Activated T-helper 2 cell treated with anti-CD3 and anti-CD28 coated beads, Interferon-gamma antibody, Interleukin-2, Interleukin-4, amounts not matched to agents 10 μg/mL and 5 μg/mL and 100 μg/mL, durations not matched to agents 14 hours and 24 hours and 36 hours (primary cell): ENCODE results near the gene CLTCL1. TPM values are rescaled to one million over a fixed set of nuclear protein-coding genes. Genes with fewer than 3 reads are reported as not detected.
"Not testable (repeated sequence)": the region's sequence is repeated elsewhere in the genome, so short reads cannot be mapped to it uniquely, and the experiment has no call there.

Experiments
- DNase-seq: peaks from one replicate; pipeline ENCODE4 v3.0.0; 2021; ENCODE audit warnings: low spot score
- H3K27ac Mint-ChIP-seq: one replicate; pipeline ENCODE4 v1.8.0; 2021; ENCODE audit warnings: mixed read lengths
- H3K27me3 Mint-ChIP-seq: one replicate; pipeline ENCODE4 v1.8.0; 2021; ENCODE audit warnings: low read depth, mixed read lengths
- H3K36me3 Mint-ChIP-seq: one replicate; pipeline ENCODE4 v1.8.0; 2021; ENCODE audit warnings: low read depth, mixed read lengths
- H3K4me1 Mint-ChIP-seq: one replicate; pipeline ENCODE4 v1.8.0; 2021; ENCODE audit warnings: low read depth, mixed read lengths
- H3K4me3 Mint-ChIP-seq: one replicate; pipeline ENCODE4 v1.8.0; 2021; ENCODE audit warnings: low read depth, mild to moderate bottlenecking, moderate library complexity, mixed read lengths
- H3K9me3 Mint-ChIP-seq: one replicate; pipeline ENCODE4 v1.8.0; 2021; ENCODE audit warnings: mixed read lengths
- intact Hi-C: fragments of 100-400 bp; cut with micrococcal nuclease; formaldehyde crosslinking; loops from one replicate; pipeline ENCODE4 v1.15.1; 2023
- total RNA-seq: library from RNA; stranded (reverse); gene quantifications from 2 replicates; pipeline ENCODE4 v1.2.3, GENCODE V29; 2022

The CLTCL1 gene
- total RNA-seq, 1 donor from 2014 or later = 1.5 TPM

DNA sequence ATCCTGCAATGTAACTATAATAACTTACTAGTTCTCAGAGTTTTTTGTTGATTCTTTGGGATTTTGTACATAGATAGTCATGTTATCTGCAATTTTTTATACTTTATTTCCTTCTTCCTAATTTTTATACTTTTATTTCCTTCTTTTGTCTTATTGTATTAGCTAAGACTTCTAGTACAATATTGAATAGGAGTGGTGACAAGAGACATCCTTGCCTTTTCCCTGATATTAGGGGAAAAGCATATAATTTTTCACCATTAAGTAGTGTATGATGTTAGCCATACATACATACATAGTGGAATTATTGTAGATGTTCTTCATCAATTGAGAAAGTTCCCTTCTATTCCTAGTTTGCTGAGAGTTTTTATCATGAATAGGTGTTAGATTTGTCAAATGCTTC lies 27.8 kb upstream of the CLTCL1 start:
- no peaks in the 10 kb centered on the region for H3K4me1 Mint-ChIP-seq
- no peaks in the 10 kb centered on the region for H3K36me3 Mint-ChIP-seq
- H3K4me3 Mint-ChIP-seq = no peak overlapping the region
- DNase-seq = no peak
- H3K27ac Mint-ChIP-seq = no peak overlapping the region
- H3K9me3 Mint-ChIP-seq = peaks cover 19% of the 10 kb centered on the region
- intact Hi-C loops = no loop called here
- peaks cover 1% of the 10 kb centered on the region for H3K27me3 Mint-ChIP-seq

DNA sequence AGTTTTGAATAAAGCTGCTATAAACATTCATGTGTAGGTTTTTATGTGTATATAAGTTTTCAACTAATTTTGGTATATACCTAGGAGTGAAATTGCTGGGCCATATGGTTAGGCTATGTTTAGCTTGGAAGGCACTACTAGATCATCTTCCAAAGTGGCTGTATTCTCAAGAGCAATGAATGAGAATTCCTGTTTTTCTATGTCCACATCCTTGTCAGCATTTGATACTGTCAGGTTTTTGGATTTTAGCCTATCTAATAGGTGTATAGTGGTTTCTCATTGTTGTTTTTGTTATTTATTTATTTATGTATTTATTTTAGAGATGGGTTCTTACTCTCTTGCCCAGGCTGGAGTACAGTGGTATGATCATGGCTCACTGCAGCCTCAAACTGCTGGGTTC lies 26.3 kb upstream of the CLTCL1 start:
- Mint-ChIP-seq H3K27ac (no peak overlapping the region), H3K36me3 (no peaks in the 10 kb centered on the region), H3K4me3 (no peak overlapping the region), H3K9me3 (peaks cover 22% of the 10 kb centered on the region), H3K4me1 (no peaks in the 10 kb centered on the region), H3K27me3 (peaks cover 2% of the 10 kb centered on the region)
- DNase-seq = no peak
- intact Hi-C loops = no loop called here

DNA sequence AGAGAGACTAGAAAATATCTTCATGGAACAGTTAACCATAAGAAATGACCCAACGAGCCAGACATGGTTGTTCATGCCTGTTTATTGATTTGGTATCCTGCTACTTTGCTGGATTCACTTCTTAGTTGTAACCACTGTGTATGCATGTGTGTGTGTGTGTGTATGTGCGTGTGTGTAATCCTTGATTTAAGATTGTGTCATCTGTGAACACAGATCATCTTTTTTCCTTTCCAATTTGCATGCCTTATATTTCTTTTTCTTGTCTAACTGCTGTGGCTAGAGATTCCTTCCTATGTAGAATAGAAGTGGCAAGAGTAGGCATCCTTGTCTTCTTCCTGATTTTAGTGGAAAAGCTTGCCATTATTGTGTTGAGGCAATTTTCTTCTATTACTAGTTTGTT lies 16.4 kb upstream of the CLTCL1 start:
- Mint-ChIP-seq H3K27ac (no peak overlapping the region), H3K27me3 (no peaks in the 10 kb centered on the region), H3K36me3 (no peaks in the 10 kb centered on the region), H3K9me3 (no peaks in the 10 kb centered on the region), H3K4me1 (no peaks in the 10 kb centered on the region), H3K4me3 (no peak overlapping the region)
- DNase-seq = no peak
- intact Hi-C loops = no loop called here

DNA sequence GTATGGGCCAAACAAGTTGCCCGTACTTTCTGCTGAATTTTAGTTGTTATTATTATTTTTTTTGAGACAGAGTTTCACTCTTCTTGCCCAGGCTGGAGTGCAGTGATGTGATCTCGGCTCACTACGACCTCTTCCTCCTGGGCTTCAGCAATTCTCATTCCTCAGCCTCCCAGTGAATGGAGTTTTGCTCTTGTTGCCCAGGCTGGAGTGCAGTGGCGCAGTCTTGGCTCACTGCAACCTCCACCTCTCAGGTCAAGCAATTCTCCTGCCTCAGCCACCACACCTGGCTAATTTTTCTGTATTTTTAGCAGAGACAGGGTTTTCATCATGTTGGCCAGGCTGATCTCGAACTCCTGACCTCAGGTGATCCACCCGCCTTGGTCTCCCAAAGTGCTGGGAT lies 15.0 kb upstream of the CLTCL1 start:
- H3K4me3 Mint-ChIP-seq, H3K27ac Mint-ChIP-seq, intact Hi-C loops: not testable (repeated sequence)

DNA sequence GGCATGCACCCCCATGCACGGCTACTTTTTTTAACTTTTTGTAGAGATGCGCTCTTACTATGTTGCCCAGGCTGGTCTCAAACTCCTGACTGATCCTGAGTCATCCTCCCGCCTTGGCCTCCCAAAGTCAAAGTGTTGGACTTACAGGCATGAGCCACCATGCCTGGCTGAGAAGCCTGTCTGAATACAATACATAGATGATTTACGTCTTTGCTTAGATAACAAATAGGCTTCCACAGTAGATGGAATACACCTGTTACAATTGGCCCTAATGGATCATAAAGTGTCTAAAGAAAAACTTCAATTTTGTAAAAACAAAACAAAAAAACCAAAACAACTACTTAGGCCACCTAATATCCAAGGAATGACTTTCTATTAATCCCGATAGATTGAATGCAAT lies 13.0 kb upstream of the CLTCL1 start:
- intact Hi-C loops = no loop called here
- Mint-ChIP-seq H3K27ac (no peak overlapping the region), H3K4me1 (no peaks in the 10 kb centered on the region), H3K4me3 (no peak overlapping the region), H3K27me3 (no peaks in the 10 kb centered on the region), H3K9me3 (no peaks in the 10 kb centered on the region), H3K36me3 (no peaks in the 10 kb centered on the region)
- no peak for DNase-seq

More for the DNA sequence above, 15.0 kb upstream of the CLTCL1 start:
- not testable (repeated sequence) for DNase-seq, H3K4me1 Mint-ChIP-seq, H3K9me3 Mint-ChIP-seq, H3K36me3 Mint-ChIP-seq, H3K27me3 Mint-ChIP-seq

DNA sequence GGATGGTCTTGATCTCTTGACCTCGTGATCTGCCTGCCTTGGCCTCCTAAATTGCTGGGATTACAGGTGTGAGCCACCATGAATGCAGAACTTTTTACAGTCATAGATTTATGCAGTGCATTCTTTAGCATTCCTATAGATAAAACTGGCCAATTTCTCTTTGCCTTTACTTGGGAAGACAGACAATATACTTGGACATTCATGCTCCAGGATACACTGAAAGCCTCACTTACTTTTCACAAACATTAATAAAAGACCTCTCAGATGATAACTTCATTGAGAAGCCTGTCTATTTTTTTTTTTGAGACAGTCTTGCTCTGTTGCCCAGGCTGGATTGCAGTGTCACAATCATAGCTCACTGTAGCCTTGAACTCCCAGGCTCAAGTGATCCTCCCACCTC lies 12.3 kb upstream of the CLTCL1 start:
- Mint-ChIP-seq H3K9me3 (no peaks in the 10 kb centered on the region), H3K36me3 (no peaks in the 10 kb centered on the region), H3K4me1 (no peaks in the 10 kb centered on the region), H3K27ac (no peak overlapping the region), H3K4me3 (no peak overlapping the region), H3K27me3 (no peaks in the 10 kb centered on the region)
- no peak for DNase-seq
- intact Hi-C loops = no loop called here

DNA sequence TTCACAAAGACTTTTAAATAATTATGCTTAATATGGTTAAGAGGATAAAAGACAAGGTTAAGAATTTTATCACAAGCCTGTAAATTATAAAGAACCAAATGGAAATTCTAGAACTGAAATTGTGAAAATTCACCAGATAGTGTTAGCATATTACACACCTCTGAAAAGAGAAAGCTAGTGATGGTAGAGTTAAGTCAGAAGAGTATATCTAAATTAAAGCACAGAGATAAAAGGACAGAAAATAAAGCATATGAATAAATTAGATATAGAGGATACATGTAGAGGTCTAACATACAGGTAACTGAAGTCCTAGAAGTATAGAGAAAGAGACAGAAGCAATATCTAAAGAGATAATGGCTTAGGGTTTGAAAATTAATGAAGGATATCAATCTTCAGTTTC lies 4.2 kb upstream of the CLTCL1 start:
- intact Hi-C loops = no loop called here
- H3K27me3 Mint-ChIP-seq = peaks cover 8% of the 10 kb centered on the region
- H3K4me1 Mint-ChIP-seq = peaks cover 7% of the 10 kb centered on the region
- H3K27ac Mint-ChIP-seq = no peak overlapping the region
- no peaks in the 10 kb centered on the region for H3K36me3 Mint-ChIP-seq
- no peaks in the 10 kb centered on the region for H3K9me3 Mint-ChIP-seq
- no peak overlapping the region for H3K4me3 Mint-ChIP-seq
- DNase-seq = no peak

DNA sequence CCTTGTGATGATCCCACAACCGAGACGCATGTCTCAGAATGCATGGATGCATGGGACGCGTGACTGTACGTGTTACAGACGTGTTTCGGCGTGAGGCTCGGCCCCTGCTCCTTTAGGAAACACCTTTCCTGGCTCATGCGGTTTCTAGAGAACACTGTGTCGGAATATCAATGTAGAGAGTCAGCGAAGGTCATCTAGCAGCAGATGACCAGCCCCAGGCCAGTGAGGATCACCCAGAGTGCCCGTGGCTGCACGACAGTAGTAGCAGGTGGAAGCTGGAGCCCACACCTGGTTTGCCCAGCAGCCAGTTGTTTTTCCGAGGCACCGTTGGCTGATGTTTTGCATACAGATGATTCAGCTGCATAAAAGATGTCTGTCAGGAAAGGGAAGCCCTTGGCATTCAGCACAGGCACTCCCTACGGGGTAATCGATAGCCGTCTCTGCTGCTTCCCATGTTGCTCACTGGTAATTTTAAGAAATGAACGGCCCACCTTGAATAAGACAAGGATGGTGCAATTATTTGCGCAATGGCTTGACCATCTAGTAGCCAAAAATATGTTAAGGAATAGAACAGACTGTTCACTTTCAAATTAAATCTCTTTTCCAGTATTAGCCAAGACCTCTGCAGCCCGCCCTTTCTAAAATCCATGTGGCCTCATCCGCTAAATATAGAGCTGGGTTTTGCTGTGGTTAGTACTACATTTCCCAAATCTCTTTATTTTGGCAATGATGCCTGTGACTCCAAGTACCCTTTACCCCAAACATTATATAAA lies 1.1 kb upstream of the CLTCL1 start:
- peaks cover 12% of the 10 kb centered on the region for H3K4me1 Mint-ChIP-seq
- intact Hi-C loops = loop anchor here (5.0 kb wide), 2 partner anchors 140 to 170 kb away; partner anchors contain the start of genes DGCR2, HIRA and MRPL40
- no peak for DNase-seq
- no peaks in the 10 kb centered on the region for H3K9me3 Mint-ChIP-seq
- no peaks in the 10 kb centered on the region for H3K36me3 Mint-ChIP-seq
- H3K27ac Mint-ChIP-seq = no peak overlapping the region
- peaks cover 32% of the 10 kb centered on the region for H3K27me3 Mint-ChIP-seq
- peak overlapping the region; percentile 86 for H3K4me3 Mint-ChIP-seq

DNA sequence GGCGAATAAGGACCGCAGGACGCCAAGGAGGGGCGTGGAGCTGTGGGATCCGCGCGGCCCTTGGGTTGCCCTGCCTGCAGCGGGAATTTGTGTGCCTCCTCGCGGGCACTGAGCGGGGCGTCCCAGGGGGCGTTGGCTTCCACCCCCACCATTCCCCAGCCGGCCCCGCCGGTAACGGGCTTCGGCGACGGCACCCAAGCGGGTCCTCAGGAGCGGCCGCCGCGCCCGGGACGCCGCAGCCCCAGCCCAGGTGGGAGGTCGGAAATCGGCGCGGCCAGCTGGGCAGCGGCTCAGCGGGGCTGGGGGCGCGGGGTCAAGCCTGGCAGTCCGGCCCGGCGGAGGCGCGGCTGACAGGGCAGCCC lies 320 bp downstream of the CLTCL1 start:
- intact Hi-C loops = loop anchor here (2.0 to 5.0 kb wide), 3 partner anchors 112 to 169 kb away; partner anchors contain the start of genes DGCR2, HIRA, MRPL40 and SLC25A1
- H3K4me3 Mint-ChIP-seq = peak overlapping the region; percentile 72
- no peaks in the 10 kb centered on the region for H3K9me3 Mint-ChIP-seq
- no peaks in the 10 kb centered on the region for H3K36me3 Mint-ChIP-seq
- peaks cover 44% of the 10 kb centered on the region for H3K27me3 Mint-ChIP-seq
- peaks cover 12% of the 10 kb centered on the region for H3K4me1 Mint-ChIP-seq
- DNase-seq = peak; percentile 25
- H3K27ac Mint-ChIP-seq = no peak overlapping the region

DNA sequence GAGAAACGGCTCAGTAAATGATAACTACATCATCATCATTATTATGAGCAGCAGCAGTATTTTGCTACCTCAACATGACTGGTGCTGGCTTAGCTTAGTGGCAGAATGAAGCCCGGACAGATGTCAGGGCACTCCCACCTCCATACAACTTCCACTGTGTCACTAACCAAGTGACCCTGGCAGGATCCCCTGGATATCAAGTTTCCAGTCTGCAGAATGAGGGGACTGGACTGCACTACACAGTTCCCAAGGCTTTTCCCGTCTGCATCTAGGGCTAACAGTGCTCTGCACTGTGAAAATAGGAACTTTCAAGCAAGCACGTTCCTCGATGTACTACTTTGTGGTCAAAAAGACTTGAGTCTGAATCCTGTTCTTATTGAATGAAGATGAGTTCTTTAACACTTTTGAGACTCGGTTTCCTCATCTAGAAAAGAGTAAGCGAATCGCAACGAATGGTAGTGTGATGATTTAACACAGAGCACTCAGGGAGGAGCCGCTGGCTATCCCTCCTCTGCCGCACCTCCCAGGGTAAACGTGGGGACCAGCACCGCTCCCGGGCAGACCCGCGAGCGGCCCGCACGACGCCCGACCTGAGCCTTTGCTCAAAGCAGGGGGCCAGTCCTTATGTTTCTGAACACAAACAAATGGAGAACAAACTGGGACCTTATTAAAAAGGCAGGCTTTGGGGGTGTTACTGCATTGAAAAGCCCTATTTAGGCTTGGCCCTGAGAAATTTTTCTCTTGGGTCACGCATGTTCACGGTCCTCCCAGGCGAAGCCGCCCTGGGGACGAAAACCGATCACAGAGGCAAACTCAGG lies 910 bp downstream of the CLTCL1 start:
- no peaks in the 10 kb centered on the region for H3K9me3 Mint-ChIP-seq
- DNase-seq = no peak
- H3K27me3 Mint-ChIP-seq = peaks cover 39% of the 10 kb centered on the region
- H3K4me3 Mint-ChIP-seq = peak overlapping the region; percentile 72
- H3K27ac Mint-ChIP-seq = no peak overlapping the region
- H3K4me1 Mint-ChIP-seq = peaks cover 12% of the 10 kb centered on the region
- intact Hi-C loops = loop anchor here (2.0 to 5.0 kb wide), 3 partner anchors 112 to 168 kb away; partner anchors contain the start of genes DGCR2, HIRA, MRPL40 and SLC25A1
- no peaks in the 10 kb centered on the region for H3K36me3 Mint-ChIP-seq

DNA sequence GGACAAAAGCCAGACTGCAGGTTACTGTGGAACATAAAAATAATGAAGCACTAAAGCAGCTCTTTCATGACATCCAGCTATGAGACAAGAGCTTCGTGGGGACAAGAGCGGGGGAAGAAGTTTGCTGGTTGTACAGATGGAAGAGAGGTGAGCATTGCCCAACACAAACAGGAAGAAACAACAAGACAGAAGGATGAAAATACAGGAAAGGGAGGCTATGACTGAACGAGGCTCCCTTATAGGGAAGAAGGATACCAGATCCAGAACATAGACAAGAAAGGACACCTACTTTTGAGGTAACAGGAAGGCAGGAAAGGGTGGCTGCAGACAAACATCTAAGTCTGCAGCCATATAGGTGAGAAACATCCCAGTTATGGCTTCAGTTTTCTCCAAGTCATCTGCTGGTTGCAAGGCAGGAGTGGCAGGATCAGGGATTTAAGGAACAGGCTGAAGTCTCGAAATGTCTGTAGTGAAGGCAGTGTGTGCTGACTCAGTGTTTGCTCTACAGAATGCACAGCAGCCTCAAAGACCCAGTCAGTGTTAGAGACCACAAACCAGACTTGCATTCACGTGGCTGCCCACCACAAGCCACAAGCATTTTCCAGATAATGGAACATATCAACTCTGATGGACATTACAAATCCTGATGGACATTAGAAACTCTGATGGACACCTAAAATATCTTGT lies 1.9 kb downstream of the CLTCL1 start:
- no peak for DNase-seq
- Mint-ChIP-seq H3K4me1 (peaks cover 12% of the 10 kb centered on the region), H3K27ac (no peak overlapping the region), H3K9me3 (no peaks in the 10 kb centered on the region), H3K27me3 (peaks cover 39% of the 10 kb centered on the region), H3K4me3 (no peak overlapping the region), H3K36me3 (no peaks in the 10 kb centered on the region)
- intact Hi-C loops = loop anchor here (2.0 to 5.0 kb wide), 3 partner anchors 111 to 167 kb away; partner anchors contain the start of genes DGCR2, HIRA, MRPL40 and SLC25A1

DNA sequence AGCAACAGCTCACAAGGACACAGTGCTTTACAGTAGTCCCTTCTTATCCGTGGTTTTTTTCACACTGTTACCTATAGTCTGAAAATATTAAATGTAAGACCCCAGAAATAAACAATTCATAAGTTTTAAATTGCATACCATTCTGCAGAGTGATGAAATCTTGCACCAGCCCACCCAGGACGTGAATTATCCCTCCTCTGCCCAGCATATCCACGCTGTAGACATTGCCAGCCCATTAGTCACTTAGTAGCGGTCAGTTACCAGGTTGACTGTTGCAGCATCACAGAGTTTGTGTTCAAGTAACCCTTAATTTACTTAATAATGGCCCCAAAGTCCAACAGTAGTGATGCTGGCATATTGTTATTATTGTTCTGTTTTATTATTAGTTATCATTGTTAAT lies 3.6 kb downstream of the CLTCL1 start:
- Mint-ChIP-seq H3K9me3 (no peaks in the 10 kb centered on the region), H3K27ac (no peak overlapping the region), H3K36me3 (no peaks in the 10 kb centered on the region), H3K4me1 (peaks cover 12% of the 10 kb centered on the region), H3K27me3 (peaks cover 41% of the 10 kb centered on the region), H3K4me3 (no peak overlapping the region)
- intact Hi-C loops = no loop called here
- no peak for DNase-seq
